NCI-H146 treated with DMSO at 0.1 percent for 48 hours (cell line): ENCODE results near the gene LAPTM5.
"Not testable (repeated sequence)": the region's sequence is repeated elsewhere in the genome, so short reads cannot be mapped to it uniquely, and the experiment has no call there.

Experiments used
- DNase-seq: peaks from one replicate; lab custom pipeline; 2025; ENCODE audit not compliant: unreplicated experiment; lab: John Stamatoyannopoulos, UW

LAPTM5 gene

DNA sequence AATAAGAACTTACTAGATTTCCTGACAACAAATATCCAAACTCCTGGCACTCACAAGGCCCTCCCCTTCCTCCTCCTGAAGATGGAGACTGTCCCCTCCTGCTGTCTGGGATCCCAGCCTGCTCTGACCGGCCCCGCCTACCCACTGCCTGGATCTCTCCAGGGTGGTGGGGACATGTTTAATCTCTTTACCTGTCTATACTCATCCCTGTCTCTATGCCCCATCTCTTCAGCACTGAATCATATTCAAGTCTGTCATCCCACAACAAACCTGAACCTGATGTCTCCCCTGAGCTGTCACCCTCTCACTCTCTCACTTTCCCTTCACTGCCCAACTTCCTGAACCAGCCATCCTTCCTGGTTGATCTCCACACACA, 56.3 kb downstream of the LAPTM5 start:
- no peak for DNase-seq

GRCh38 chr1:30700528-30701257, 56.9 kb downstream of the LAPTM5 start:
- DNase-seq: no peak

DNA sequence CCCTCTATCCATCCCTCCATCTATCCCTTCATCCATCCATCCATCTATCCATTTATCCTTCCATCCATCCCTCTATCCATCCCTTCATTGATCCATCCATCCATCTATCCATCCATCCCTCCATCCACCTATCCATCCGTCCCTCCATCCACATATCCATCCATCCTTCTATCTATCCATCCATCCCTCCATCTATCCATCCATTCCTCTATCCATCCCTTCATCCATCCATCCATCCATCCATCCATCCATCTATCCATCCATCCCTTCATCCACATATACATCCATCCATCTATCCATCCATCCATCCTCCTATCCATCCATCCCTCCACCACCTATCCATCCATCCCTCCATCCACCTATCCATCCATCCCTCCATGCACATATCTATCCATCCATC, 57.8 kb downstream of the LAPTM5 start:
- DNase-seq: no peak

DNA sequence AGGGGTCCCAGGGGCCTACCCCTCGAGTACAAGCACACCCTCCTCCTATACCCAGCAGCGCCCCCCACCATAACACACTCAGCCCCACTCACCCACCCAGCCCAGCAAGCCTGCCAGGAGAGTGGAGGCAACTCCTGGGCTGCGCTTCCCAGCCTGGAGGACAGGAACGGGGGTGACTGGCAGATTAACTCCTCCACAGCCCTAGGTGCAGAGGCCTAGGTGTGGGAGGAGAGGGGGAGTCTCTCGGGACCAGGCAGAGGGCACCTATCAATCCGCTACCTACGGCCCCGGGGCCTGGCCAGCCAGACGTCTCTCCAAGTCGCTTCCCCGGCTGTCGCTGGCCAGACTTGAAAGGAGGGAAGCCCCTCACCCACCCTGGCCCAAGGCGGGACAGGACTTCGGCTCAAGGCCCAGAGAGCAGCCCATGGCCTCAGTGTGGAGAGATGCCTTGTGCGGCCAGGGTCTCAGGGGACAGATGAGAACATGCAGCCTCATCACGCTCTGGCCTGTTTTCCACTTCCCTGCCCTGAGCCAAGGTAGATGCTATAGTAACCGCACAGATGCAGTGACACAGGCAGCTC, 59.1 kb downstream of the LAPTM5 start:
- no peak for DNase-seq

DNA sequence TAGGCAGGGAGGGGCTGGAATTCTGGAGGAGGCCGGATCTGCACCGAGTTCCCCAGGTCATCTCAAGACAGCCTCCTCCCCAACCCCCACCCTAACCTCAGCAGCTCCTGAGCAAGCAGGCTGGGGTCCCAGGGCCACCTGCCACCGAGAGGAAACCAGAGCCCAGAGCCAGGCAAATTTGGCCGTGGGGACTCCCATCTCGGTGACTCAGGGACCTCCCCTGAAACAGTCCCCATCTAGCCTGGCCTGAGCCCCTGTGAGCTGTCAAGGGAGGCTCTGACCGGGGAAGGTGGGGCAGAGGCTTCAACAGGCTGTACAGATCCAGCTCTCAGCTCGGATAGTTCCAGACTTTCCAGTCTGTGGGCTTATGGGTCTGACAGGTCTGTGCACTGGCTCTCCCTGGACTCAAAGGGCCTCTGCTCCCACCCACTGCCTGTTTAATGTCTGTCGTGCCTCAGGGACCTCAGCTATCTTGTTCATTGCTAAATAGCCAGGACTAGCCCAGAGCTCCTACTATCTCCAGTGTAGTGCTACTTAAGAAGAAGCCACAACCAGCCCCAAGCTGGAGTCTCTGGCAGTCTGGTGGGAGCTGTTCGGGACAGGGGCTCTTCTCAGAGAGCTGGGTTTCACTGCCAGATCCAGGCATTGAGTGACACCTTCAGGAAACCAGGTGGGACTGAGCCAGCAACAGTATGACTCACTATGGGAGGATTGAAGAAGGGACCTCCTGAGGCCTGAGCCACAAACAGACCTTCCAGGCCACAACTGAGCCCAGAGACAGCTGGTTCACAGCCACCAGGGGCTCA, 59.8 kb downstream of the LAPTM5 start:
- DNase-seq: no peak

- no peak for DNase-seq
These were observed 60.7 kb downstream of the LAPTM5 start for GRCh38 chr1:30696831-30697230.

DNA sequence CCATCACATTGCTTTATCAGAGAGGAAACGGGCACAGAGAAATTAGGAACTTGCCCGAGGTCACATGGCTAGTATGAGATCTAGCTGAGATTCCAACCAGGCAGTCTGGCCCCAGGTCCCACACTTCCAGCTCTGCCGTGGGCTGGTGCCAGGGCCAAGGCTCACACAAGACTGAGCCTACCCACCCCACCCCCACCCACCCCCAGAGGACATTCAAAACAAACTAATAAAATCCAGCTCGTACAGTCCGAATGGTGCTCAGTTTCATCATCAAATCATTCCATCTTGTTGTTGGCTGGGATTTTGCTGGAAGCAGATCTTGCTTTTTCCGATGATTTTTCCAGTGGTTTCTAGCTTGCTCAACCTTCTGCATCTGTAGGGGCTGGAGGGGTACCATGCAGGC, 62.1 kb downstream of the LAPTM5 start:
- DNase-seq: no peak

DNA sequence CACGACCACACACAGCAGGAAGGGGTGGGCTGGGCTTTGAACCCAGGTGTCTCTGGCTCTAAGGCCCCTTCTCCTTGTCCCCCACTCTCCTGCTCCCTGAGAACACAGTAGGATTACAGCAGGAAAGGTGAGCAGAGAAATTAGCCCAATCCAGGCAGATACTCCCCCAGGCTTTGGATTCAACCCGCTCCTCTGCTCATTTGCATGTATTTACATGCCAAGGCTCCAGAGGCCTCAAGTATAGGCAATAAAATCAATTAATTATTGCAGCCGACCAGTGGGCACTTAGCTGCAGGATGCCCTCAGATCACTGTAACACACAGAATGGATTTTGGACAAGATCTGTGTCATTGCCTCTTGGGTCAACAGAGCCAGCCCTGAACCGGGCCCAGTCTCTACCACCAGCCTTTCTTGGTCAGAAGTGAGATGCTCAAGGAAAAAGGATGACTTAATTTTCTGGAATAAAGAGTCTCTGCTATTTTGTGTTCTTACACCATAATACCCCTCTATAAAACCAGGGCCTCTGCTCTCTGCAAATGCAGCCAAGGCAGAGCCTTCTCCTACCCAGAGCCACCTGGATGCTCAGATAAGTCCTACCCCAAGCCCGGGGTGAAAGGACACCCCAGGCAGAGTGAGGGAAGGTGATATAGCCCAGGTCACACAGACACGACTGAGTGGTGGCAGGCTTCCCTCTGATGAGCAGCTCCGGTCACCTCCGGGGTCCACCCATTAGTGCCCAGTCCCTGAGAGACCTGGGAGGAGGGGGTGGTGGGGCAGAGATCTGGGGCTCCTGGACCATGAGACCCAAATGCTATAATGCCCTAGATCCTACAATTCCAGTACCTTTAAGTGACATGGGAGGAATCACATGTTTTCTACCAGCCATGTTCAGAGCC, 63.0 kb downstream of the LAPTM5 start:
- no peak for DNase-seq

- DNase-seq: no peak
These were observed 63.8 kb downstream of the LAPTM5 start for GRCh38 chr1:30693822-30694221.

GRCh38 chr1:30693366-30693765, 64.2 kb downstream of the LAPTM5 start:
- no peak for DNase-seq

DNA sequence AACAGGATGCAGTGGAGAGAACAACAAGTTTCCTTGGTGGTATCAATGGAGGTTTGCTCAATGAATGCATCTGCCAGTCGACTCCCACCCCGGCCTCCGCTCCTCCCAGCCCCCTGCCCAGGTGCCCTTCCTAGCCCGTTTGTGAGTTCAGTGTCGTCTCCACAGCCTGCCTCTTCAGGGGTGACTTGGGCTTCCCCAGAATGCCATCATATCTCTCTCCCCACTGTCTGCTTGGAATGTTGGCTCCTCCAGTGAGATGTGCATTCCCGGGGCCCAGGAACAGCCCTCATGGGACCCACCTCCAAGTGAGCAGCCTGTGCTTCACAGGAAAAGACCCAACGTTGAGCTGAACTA, 64.6 kb downstream of the LAPTM5 start:
- DNase-seq: no peak

GRCh38 chr1:30692201-30692947, 65.2 kb downstream of the LAPTM5 start:
- no peak for DNase-seq

DNA sequence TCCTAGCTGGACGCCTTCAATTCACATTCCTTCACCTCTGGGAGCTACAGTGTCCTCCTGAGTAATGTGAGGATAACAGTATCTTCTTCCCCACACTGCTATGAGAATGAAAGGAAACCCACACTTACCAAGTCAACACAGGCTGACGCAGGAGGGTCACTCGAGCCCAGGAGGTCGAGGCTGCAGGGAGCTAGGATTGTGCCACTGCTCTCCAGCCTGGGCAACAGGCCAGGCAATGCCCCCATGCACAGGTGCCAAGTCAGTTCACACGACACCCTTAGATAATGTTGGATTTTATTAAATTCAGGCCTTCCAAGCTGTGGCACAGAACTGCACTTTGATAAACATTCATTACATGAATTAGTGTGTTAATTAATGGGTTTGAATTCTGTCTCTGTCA, 66.1 kb downstream of the LAPTM5 start:
- DNase-seq: no peak

- no peak for DNase-seq
These were observed 67.5 kb downstream of the LAPTM5 start for GRCh38 chr1:30689901-30690645.

DNA sequence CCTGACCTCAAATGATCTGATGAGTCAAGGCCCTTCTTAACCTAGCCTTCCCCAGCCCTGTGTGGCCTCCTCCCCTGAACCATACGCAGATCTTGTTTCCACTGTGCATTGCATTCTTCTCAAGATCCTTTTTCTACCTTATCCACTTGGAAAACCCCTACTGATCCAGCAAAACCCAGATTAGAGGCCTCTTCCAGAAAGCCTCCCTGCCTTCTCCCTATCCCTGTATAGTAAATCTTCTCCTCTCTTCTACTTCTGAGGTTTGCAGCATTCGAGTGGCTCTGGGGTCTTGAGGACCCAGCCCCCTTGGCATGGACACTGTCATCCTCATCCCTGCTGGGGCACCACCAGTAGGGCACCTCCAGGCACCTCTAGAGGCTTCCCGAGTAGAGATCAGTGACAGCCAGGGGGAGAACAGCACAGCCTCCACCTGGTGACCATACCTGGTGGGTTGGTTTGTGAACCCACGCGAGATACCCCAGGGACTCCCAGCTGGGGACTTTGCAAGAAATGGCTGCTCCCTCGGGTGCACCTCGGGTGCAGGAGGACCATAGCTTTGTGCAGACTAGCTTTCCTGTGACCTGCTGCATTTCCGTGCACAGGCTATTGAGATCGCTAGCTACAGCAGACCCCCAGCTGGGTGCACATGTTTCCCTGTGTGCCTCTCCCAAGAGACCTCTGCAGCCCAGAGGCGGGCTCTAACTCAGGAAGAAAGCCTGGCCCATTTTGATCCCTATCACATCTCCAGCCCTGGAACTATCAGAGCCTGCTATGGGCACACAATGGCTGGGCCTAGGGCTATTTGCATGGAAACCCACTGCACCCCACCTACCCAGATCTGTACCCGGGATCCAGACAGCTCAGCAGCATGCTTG, 68.4 kb downstream of the LAPTM5 start:
- DNase-seq: no peak

GRCh38 chr1:30688516-30688915, 69.1 kb downstream of the LAPTM5 start:
- DNase-seq: not testable (repeated sequence)

DNA sequence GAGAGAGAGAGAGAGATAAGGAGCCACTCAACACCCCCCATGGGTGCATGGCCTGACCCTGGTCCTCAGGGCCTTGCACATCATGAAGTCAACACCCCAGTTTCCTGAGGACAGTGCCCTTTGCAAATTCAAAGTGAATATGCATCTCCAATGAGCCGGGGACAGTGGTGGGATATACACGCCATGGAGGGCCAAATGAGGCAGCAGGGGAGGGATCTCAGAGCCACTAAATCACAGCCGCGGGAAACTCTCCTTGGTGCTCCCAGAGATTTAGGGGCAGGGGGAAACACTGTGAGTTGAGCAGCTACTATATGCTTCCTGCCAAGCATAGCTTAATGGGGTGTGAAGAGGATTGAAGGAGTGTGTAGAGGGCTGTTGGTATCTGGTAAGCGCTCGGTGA, 69.7 kb downstream of the LAPTM5 start:
- no peak for DNase-seq

DNA sequence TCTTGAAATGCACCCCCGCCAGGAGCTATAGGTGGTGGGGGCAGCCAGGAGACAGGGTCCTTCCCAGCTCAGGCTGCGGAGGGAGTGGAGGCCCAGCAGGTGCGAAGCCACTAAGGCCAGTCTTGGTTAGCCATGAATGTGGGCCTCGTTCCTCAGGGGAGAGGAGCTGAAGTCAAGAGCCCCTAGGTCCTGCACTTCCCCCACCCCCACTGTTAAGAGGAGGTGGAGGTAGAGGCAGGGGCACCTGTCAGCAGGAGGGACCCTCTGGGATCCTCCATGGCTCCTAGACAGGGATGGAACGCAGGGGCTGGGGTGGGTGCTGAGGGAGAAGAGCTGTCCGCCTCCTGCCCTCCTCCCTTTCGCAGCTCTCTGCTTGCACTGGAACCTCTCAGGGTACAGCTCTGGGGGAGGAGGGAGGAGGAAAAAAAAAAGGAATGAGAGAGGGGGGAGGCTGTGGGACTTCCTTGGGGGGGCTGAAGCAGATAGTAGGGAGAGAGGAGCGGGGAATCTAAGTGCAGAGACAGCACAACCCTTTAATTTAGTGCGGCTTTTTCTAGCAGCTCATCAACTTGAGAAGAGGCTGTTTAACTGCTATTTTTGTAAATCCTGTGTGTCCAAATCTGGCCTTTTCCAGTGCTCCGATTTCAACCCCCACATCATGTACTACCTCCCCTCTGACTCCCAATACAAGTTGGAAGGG, 71.2 kb downstream of the LAPTM5 start:
- no peak for DNase-seq
